Measurements from ENCODE around the gene STX1A.

DNA sequence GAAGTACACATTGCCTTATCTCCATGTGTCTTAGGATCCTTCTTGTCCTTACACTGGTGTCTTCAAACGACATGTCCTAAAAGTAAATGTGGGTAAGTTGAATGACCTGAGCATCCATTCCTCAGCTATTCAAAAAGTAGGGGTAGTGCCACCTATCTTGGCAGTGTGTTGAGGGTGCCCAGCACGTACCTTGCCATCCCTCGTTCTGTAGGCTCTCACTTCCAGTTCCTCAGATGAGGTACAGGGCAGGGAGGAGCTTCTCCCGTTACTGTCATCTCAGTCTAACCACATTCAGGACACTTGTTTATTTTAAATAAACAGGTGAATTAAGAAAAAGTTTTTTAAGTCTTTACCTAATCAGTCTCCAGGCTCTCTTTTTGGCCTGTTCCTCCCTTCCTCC, 23.1 kb downstream of the STX1A start:
- TF ChIP-seq, protein P1, sequence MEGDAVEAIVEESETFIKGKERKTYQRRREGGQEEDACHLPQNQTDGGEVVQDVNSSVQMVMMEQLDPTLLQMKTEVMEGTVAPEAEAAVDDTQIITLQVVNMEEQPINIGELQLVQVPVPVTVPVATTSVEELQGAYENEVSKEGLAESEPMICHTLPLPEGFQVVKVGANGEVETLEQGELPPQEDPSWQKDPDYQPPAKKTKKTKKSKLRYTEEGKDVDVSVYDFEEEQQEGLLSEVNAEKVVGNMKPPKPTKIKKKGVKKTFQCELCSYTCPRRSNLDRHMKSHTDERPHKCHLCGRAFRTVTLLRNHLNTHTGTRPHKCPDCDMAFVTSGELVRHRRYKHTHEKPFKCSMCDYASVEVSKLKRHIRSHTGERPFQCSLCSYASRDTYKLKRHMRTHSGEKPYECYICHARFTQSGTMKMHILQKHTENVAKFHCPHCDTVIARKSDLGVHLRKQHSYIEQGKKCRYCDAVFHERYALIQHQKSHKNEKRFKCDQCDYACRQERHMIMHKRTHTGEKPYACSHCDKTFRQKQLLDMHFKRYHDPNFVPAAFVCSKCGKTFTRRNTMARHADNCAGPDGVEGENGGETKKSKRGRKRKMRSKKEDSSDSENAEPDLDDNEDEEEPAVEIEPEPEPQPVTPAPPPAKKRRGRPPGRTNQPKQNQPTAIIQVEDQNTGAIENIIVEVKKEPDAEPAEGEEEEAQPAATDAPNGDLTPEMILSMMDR (conservative IDR thresholded peaks at IDR 0.05; ENCODE audit: low read length): no peak
- no peak for TF ChIP-seq EZH2phosphoT487 (IDR thresholded peaks at IDR 0.05; ENCODE audit: borderline replicate concordance, low read depth, low read length)

Measured in OCI-LY7 (cell line).